SK-N-MC (cell line): ENCODE data around the gene GPR84.
A peak's percentile ranks its signal among the peaks of the same experiment; 100 is the strongest.

ENCODE experiments used
- EZH2 ChIP-seq: fragments of 200-600 bp; sonication (generic); IDR thresholded peaks from one replicate; pipeline ENCODE4 v1.6.1; 2017; ENCODE audit warnings: antibody characterized with exemption
- FOXP2 ChIP-seq: optimal IDR thresholded peaks from 2 replicates; pipeline ENCODE3; 2011; ENCODE audit warnings: mild to moderate bottlenecking, moderate library complexity; ENCODE audit not compliant: insufficient read depth; ENCODE audit errors: extremely low read length, control extremely low read depth
- POLR2AphosphoS5 ChIP-seq: IDR thresholded peaks from 2 replicates; pipeline ENCODE4 v1.6.1; 2012; ENCODE audit warnings: mild to moderate bottlenecking, low read depth, low read length, borderline replicate concordance

GRCh38 chr12:54324617-54325441 lies 39.5 kb downstream of the GPR84 start, which contains the start of gene COPZ1:
- TF ChIP-seq EZH2 = no peak
- no peak for TF ChIP-seq FOXP2
- TF ChIP-seq POLR2AphosphoS5 = peak; percentile 83
